ENCODE results near the gene JOSD2.

JOSD2 gene

GRCh38 chr19:50496189-50497021, 14.6 kb downstream of the JOSD2 start:
- no peak for DNase-seq (ENCODE audit: low read depth in 2 of 2, low spot score in 1 of 2)

GRCh38 chr19:50495020-50495531, 15.9 kb downstream of the JOSD2 start:
- DNase-seq (ENCODE audit: low read depth in 2 of 2, low spot score in 1 of 2), result no peak

GRCh38 chr19:50494186-50495019, 16.6 kb downstream of the JOSD2 start:
- DNase-seq (ENCODE audit: low read depth in 2 of 2, low spot score in 1 of 2), result no peak

GRCh38 chr19:50493171-50493570, 17.8 kb downstream of the JOSD2 start:
- no peak for DNase-seq (ENCODE audit: low read depth in 2 of 2, low spot score in 1 of 2)

GRCh38 chr19:50492303-50493052, 18.5 kb downstream of the JOSD2 start:
- DNase-seq (ENCODE audit: low read depth in 2 of 2, low spot score in 1 of 2), result no peak

GRCh38 chr19:50490991-50491472, 20.0 kb downstream of the JOSD2 start:
- no peak for DNase-seq (ENCODE audit: low read depth in 2 of 2, low spot score in 1 of 2)

GRCh38 chr19:50490411-50490811, 20.6 kb downstream of the JOSD2 start:
- DNase-seq (ENCODE audit: low read depth in 2 of 2, low spot score in 1 of 2), result no peak

GRCh38 chr19:50489461-50490011, 21.5 kb downstream of the JOSD2 start:
- no peak for DNase-seq (ENCODE audit: low read depth in 2 of 2, low spot score in 1 of 2)

GRCh38 chr19:50488389-50489194, 22.4 kb downstream of the JOSD2 start:
- no peak for DNase-seq (ENCODE audit: low read depth in 2 of 2, low spot score in 1 of 2)

GRCh38 chr19:50486823-50487515, 24.0 kb downstream of the JOSD2 start:
- no peak for DNase-seq (ENCODE audit: low read depth in 2 of 2, low spot score in 1 of 2)

- no peak for DNase-seq (ENCODE audit: low read depth in 2 of 2, low spot score in 1 of 2)
Measured at GRCh38 chr19:50485284-50485955, 25.6 kb downstream of the JOSD2 start.

GRCh38 chr19:50482916-50483315, 28.1 kb downstream of the JOSD2 start:
- no peak for DNase-seq (ENCODE audit: low read depth in 2 of 2, low spot score in 1 of 2)

GRCh38 chr19:50482271-50482855, 28.6 kb downstream of the JOSD2 start:
- no peak for DNase-seq (ENCODE audit: low read depth in 2 of 2, low spot score in 1 of 2)

- no peak for DNase-seq (ENCODE audit: low read depth in 2 of 2, low spot score in 1 of 2)
Measured at GRCh38 chr19:50481351-50482149, 29.4 kb downstream of the JOSD2 start.

- no peak for DNase-seq (ENCODE audit: low read depth in 2 of 2, low spot score in 1 of 2)
Measured at GRCh38 chr19:50480281-50481111, 30.5 kb downstream of the JOSD2 start.

- DNase-seq (ENCODE audit: low read depth in 2 of 2, low spot score in 1 of 2), result no peak
Measured at GRCh38 chr19:50479761-50480251, 31.2 kb downstream of the JOSD2 start.

Data from stimulated activated CD8-positive, alpha-beta memory T cell treated with anti-CD3 and anti-CD28 coated beads, Interleukin-4, amount 100 ng/mL, for 4 hours (primary cell).